GM21529 (cell line): ENCODE results near the gene BPHL.
"Not testable (repeated sequence)": the region's sequence is repeated elsewhere in the genome, so short reads cannot be mapped to it uniquely, and the experiment has no call there.

Experiments used
- ATAC-seq: cut with Tn5 transposase; IDR thresholded peaks from one replicate; pipeline ENCODE4 v1.9.1; 2021; ENCODE audit not compliant: unreplicated experiment

BPHL gene

DNA sequence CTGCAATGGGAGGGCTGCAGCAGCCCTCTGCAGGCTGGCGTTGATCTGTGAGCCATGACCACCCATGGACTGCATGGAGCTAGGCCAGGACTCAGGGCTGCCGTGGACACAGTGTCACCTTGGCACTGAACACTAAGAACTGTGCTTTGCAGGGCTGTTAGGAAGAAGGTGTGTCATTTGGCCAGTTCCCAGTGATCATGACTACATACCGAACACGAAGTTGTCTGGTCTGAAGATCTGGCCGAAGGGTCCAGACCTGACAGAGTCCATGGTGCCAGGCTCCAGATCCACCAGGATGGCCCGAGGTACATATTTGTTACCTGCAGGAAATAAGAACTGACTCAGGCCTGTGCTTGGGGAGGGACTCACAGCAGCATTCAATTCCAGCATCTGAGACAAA, 36.9 kb downstream of the BPHL start:
- not testable (repeated sequence) for ATAC-seq

DNA sequence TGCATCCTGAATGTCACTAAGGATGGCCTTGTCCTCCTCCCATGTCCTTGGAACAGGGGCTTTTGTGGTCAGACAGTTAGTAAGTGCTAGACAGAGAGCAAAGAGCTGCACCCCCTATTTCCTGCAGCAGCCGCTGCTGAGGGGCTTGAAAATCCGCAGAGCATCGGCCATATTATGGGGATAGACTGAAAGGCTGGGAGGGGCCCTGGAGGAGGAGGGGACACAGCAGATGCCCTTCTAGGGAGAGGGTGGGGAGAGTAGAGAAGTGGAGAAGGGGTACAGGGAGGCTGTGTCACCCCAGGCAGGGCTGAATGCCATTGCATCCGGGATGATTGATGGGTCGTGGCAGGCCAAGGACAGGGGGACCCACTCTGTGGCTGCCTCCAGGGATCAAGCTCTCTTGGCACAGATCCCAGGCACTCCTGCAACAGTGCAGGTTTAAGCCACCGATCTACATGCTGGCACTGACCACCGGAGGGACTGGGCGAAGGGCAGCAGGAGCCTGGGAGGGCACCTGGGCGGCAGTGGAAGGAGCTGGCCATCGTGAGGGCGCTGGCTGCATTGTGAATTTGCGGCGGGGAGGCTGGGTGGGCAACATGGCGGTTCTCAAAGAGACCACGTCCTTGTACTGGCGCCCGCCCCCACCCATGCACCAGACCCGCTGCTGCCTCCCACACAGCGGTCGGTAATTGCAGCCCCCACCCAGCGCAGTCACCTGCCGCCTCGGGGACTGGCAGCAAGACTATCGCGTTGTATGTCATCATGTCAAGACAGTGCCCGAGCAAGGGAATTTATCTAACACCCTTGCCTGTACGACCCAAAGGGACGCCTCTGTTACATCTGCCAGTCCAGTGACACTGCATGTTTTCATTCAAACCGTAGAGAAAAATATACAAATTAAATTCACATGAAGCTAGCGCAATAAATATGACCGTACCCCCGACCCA, 37.9 kb downstream of the BPHL start:
- peak; percentile 17 for ATAC-seq

DNA sequence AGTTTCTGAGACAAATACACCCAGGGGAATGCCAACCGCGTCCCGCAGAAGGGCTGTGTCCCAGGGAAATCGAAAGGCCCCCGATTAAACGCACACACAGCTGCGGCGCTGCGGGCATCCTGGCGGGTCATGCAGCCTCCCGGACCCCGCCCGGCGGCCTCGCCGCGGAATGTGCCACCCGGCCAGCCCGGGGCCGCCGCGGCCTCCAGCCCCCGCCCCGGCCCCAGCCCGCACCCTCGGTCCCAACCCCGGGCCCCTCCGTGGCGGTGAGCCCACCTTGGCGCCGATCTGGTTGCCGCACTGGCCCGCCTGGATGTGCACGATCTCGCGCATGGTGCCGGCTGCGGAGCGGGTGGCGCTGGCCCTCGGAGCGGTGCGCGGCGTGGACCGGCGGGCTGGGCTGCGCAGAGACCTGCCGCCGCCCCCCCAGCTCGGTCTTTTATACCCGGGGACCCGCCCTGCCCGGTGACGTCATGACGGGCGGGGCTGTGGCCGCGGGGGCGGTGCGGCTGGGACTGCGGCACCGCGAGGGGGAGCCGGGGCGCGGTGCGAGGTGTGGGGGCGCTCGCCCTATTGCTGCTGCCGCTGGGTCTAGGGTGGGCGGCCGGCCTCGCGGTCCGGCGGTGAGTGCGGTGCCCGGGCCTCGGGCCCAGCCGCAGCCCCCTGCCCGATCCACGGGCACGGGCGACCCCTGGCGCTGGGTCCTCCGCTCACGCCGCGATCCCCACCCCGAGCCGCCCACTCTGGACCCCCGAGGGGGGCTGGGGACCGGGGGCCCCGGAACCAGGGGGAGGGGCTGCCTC, 38.8 kb downstream of the BPHL start, which contains the start of gene TUBB2A:
TUBB2A (minus strand) TSS at position 414 of the 803 bp plus-strand sequence; CDS start at position 333, 81 bp downstream.
- peak; percentile 81 for ATAC-seq

DNA sequence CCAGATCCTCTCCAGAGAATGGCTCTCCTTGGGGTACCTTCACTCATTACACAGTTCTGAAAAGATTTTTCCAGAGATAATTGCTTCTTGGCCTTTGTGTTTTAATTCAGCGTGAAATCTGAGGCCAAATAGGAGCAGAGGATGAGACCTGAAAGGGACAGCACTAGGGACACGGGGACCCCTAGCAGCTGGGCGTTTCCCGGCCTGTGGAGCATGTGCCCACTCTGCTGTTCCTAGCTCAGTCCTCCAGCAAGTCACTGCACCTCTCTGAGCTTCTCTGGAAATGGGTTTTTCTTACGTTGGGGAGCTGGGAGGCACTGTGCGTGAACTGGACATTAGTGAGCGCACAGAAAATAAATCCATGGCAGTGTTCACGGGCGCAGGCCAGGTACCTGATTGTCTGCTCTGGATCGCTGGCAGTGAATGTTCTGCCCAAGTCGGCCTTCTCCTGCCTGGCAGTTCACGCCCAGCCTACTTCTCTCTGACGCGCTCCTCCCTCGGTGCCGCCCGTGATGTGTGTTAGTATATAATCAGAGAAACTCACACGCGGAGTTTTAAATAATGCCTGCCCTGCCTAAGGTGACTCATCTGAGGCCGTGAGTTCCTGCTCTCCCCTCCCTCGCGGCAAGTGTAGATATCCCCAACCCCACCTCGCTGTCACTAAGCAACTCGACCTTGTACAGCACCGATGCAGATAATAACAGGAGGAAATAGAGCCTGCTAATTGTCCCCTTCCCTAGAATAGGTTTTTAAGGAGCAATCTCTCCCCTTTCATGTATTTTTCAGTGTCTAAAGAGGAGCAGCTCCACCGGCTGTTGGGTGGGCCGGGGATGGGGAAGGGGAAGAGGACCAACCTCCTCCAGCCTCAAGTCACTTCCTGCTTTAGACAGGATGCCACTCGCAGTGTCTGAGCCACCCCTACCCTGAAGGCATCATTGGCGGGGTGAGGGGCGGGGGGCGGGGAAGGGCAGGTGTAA, 41.6 kb downstream of the BPHL start:
- no peak for ATAC-seq

DNA sequence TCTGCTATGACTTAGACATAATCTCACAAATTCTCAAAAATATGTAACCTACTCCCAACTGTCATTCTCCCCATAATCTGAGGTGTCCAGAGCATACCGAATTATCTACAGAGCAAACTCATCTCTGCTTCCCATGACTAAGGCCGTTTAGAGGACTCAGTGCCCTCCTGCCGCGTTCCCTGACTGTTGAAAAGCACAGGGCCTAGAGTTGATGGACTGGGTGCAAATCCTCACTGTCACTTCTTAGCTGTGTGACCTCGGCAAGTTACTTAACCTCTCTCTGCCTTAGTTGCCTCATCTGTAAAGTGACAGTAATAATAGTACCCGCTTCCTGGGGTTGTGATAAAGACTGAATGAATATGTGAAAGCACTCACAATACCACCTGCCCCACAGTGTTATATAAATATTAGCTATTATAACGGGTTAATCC, 43.6 kb downstream of the BPHL start:
- ATAC-seq, result no peak

DNA sequence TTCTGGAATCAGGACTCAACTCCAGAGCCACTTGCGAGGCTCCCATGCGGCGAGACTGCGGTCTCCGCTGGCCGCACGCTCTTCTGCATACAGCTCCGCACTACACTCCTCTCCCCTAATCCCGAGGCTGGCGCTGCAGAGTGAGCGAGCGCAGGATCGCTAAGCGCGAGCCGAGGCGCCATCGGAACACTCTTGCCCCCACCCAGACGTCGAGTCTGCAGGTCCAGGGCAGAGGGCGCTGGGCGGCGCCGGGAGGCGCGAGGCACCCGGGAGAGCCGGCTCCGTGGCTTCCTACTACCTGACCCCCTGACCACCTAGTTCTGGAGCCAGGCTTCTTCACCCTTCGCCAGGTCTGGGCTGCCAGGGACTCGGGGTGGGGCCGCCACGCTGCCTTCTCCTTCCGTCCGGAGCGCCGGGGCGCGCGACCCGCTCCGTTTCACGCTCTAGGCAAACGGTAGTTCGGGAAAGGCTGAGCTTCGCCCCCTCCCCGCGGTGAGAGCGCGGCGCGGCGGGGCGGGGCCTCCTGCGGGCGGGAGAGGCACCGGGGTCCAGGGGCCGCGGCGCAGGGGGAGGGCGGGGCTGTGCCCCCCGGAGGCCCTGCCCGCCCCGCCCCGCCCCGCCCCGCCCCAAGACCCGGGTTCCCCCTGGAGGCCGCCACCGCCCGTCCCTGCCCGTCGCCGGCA, 44.2 kb downstream of the BPHL start:
- ATAC-seq, result peak; percentile 75

DNA sequence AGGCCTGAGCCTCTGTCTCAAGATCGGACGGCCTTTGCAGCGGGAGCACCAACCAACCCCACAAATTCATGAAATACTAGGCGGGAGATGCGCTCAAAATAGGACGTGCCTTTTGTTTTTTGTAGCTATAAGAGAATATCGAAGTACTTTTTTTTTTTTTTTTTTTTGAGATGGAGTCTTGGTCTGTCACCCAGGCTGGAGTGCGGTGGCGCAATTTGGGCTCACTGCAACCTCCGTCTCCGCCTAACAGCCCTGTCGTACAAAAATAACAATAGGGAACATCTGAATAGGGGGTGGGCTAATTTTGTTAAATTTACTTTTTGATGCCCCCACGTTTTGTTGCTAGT, 44.7 kb downstream of the BPHL start:
- peak; percentile 21 for ATAC-seq

DNA sequence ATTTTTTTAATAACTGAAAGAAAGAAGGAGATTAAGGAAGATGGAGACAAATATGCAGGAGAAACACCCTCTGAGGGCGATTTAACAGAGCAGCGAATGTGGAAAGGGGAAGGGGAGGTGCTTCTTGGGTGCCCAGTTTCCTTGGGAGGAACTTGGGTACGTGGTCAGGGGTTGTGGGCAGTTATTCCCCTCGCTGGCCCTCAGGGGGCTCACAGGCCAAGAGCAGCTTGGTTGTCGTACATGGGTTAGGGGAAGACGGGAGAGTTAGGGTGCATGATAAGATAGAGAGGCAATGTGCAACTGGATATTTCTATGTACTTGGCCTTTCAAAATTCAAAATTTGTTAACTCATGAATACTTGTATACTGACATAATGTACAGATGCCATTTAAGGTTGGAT, 45.9 kb downstream of the BPHL start:
- no peak for ATAC-seq

DNA sequence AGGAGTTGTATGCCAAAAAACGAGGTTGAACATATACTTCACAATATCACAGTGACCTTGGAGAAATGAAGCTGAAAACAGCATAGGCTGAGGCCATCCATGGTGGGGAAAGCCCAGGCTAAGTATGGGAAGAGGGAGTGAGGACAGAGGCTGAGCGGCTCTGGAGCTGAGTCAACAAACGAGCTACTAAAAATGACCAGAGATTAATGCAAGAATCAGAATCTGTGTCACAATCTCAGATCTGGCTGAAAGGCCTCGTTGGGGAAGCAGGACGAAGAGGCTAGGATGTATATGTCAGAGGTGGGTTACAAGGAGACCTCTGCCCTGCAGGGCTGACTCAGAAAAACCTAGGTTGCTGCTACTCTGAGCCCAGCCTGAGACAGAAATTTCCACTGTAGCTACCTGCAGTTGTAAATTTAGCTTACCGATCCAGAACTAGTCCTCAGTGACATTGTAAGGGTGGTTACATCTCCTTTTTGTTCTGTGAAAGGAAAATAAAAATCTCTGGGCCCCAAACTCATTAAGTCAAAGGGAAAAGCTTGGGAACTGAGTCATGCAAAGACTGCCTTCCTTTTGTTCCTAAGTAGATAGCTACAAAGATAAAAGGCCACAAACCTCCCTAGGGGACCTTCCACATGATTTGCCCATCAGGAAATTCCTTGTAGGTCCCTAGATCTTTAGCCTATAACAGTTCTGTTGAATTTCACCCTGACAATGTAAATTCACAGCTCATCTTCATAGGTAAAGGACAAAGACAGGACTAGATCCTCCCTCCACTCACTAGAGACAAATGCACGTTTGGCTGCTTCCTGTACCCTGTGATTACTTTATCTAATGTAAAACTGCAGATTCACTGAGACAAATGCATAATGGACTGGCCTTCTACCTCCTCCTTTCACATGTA, 47.4 kb downstream of the BPHL start:
- ATAC-seq, result no peak

DNA sequence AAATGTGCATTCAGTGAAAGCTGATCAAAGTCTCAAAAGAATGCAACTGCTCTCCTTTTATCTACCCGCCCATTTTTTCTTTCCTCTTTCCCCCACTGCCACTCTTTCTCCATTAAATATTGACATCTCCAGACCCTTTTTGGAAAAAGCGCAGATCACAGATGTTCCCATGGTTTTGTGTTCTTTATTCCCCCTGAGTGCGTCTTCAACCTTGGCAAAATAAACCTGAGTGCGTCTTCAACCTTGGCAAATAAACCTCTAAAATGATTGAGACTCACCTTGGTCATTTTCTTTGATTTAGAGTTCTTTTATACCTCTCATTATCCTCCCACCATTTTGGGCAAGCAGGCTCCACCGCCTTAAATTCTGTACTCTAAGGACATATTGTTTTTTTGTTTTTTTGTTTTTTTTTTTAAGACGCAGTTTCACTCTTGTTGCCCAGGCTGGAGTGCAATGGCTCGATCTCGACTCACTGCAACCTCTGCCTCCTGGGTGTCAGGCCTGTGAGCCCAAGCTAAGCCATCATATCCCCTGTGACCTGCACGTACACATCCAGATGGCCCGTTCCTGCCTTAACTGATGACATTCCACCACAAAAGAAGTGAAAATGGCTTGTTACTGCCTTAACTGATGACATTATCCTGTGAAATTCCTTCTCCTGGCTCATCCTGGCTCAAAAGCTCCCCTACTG, 48.2 kb downstream of the BPHL start:
- ATAC-seq, result not testable (repeated sequence)

DNA sequence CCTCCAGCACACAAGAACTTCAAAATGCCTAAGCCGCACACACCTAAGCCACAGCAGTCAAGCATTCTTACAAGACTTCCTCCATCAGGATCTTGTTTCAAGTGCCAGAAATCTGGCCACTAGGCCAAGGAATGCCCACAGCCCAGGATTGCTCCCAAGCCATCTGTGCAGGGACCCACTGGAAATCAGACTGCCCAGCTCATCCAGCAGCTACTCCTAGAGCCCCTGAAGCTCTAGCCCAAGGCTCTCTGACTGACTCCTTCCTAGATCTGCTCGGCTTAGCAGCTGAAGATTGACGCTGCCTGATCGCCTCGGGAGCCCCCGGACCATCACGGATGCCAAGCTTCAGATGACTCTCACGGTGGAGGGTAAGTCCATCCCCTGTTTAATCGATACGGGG, 49.5 kb downstream of the BPHL start:
- not testable (repeated sequence) for ATAC-seq

DNA sequence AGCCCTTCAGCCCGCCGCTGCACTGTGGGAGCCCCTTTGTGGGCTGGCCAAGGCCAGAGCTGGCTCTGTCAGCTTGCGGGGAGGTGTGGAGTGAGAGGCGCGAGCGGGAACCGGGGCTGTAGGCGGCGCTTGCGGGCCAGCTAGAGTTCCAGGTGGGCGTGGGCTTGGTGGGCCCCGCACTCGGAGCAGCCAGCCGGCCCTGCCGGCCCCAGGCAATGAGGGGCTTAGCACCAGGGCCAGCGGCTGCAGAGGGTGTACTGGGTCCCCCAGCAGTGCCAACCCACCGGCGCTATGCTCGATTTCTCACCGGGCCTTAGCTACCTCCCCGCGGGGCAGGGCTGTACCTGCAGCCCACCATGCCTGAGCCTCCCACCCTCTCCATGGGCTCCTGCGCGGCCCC, 52.2 kb downstream of the BPHL start:
- not testable (repeated sequence) for ATAC-seq

DNA sequence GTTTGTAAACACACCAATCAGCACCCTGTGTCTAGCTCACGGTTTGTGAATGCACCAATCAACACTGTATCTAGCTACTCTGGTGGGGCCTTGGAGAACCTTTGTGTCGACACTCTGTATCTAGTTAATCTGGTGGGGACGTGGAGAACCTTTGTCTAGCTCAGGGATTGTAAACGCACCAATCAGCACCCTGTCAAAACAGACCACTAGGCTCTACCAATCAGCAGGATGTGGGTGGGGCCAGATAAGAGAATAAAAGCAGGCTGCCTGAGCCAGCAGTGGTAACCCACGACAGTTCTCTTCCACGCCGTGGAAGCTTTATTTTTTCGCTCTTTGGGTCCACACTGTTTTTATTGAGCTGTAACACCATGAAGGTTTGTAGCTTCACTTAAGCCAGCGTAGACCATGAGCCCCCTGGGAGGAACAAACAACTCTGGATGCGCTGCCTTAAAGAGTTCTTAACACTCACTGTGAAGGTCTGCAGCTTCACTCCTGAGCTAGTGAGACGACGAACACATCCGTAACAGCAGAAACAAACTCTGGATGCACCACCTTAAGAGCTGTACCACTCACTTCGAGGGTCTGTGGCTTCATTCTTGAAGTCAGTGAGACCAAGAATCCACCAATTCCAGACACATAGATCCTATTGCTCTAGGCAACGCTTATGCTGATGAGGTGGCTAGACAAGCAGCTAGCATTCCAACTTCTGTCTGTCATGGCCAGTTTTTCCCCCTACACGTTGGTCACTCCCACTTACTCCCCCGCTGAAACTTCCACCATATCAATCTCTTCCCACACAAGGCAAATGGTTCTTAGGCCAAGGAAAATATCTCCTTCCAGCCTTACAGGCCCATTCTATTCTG, 53.0 kb downstream of the BPHL start:
- not testable (repeated sequence) for ATAC-seq

DNA sequence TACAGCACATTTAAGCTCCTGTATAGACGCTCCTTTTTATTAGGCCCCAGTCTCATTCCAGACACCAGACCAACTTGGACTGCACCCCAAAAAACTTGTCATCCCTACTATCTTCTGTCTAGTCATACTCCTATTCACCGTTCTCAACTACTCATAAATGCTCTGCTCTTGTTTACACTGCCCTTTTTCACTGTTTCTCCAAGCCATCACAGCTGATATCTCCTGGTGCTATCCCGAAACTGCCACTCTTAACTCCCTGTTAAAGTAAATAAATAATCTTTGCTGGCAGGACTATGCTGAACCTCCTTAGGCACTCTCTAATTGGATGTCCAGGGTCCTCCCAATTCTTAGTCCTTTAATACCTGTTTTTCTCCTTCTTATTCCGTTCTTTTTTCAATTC, 54.3 kb downstream of the BPHL start:
- not testable (repeated sequence) for ATAC-seq

DNA sequence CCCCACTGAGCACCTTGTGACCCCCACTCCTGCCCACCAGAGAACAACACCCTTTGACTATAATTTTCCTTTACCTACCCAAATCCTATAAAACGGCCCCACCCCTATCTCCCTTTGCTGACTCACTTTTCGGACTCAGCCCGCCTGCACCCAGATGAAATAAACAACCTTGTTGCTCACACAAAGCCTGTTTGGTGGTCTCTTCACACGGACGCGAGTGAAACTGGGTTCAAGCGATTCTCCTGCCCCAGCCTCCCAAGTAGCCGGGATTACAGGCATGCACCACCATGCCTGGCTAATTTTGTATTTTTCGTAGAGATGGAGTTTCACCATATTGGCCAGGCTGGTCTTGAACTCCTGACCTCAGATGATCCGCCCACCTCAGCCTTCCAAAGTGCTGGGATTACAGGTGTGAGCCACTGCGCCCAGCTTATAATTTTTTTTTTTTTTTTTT, 55.2 kb downstream of the BPHL start:
- ATAC-seq, result not testable (repeated sequence)

DNA sequence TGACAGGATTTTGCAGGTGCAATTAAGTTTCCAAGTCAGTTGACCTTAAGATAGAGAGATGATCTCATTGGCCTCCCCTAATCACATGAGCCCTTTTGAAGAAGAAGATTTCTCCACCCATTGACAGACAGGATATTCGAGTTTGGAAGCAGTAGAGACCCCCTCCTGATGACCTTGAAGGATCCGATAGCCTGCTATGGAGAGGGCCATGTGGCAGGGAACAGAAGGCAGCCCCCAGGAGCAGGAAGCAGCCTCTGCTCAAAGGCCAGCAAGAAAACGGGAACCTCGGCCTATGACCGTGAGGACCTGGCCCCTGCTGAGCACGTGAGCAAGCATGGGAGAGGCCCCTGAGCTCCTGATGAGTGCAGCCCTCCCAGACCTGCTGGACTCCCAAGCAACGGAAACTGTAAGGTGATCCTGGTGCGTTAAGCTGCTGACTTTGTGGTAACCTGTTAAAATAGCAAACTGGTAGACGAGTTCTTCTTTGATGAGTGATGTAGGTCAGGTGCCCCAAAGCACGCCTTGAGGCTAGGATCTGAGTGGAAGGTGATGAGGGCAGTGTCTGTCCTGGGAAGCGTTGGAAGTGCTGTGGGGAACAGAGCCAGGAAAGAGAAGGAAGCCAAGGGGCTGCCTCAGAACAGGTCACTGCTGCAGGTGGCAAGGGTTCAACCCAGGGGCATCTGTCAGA, 57.3 kb downstream of the BPHL start:
- ATAC-seq, result no peak
